Measurements from ENCODE around the gene ETV7.

The ETV7 gene

DNA sequence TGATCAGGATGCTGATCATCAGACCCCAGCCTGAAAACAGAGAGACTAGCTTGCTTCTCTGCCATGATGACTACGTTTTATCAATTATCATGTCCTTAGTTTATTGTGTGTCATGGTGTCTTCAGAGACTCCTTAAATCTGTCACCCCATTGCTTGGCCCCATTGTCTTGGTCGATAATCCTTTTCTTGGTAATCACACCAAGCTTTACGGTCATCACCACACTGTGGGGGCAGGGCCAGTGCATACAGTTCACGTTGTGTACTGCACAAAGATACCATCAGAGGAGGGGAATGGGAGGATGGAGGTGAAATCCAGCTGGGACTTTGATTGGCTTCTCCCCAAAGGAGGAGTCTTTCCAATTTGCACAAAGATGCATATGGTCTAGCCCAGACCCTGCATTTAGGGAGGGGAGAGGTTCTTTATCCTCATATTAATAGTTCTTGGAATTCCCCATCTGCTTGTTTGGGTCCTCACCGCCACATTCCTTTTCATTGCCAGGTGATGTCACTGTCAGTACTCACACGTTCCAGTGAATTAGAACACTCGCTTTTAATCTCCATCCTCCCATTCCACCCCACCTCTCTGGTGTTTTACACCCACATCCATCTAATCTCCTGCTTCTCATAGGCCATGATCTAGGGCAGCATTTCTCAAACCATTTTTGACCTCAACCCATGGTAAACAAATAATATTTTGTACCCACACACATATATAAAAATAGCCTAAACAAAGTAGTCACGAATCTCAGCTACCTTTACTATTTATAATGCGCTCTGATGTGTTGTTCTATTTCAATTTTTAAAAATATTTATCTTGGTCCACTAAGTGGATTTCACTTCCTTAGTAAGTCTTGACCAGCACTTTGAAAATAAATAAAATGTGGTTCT, 5.7 kb downstream of the ETV7 start:
- H3K36me3 ChIP-seq (ENCODE audit: control insufficient read depth, insufficient read depth, low read length): no peaks in the 10 kb centered on the region
- no peak overlapping the region for H3K9ac ChIP-seq (ENCODE audit: low read length)
- no peaks in the 10 kb centered on the region for H3K27me3 ChIP-seq (ENCODE audit: control insufficient read depth, insufficient read depth, low read length)
- no peak overlapping the region for H3K4me3 ChIP-seq (ENCODE audit: low read length)
- no peak overlapping the region for H3K27ac ChIP-seq (ENCODE audit: low read depth, low read length)
- H3K4me1 ChIP-seq (ENCODE audit: control insufficient read depth, insufficient read depth, low read length): no peaks in the 10 kb centered on the region

- Histone ChIP-seq H3K4me1 (ENCODE audit: control insufficient read depth, insufficient read depth, low read length) (no peaks in the 10 kb centered on the region), H3K27me3 (ENCODE audit: control insufficient read depth, insufficient read depth, low read length) (no peaks in the 10 kb centered on the region), H3K27ac (ENCODE audit: low read depth, low read length) (no peak overlapping the region), H3K36me3 (ENCODE audit: control insufficient read depth, insufficient read depth, low read length) (no peaks in the 10 kb centered on the region), H3K9ac (ENCODE audit: low read length) (no peak overlapping the region), H3K4me3 (ENCODE audit: low read length) (no peak overlapping the region)
Observed at GRCh38 chr6:36380166-36380565, 7.3 kb downstream of the ETV7 start.

DNA sequence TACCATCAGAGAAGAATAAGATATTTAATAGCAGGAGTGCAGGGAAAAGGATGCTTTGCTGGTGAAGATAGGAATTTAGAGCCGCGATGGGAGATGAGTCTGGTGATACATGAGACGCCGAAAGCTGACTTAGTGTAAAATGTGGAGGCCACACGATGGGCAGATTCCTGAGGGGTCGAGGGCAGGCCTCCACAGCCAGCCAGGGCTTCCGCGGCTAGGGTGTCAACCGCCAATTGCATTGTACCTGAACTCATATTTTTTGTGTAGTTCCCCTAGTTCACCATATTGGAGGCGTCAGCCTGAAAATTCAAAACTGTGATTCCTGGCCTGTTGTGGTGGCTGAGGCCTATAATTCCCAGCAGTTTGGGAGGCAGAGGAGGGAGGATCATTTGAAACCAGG, 8.5 kb downstream of the ETV7 start:
- H3K36me3 ChIP-seq (ENCODE audit: control insufficient read depth, insufficient read depth, low read length): no peaks in the 10 kb centered on the region
- H3K9ac ChIP-seq (ENCODE audit: low read length): no peak overlapping the region
- no peaks in the 10 kb centered on the region for H3K4me1 ChIP-seq (ENCODE audit: control insufficient read depth, insufficient read depth, low read length)
- H3K27me3 ChIP-seq (ENCODE audit: control insufficient read depth, insufficient read depth, low read length): no peaks in the 10 kb centered on the region
- H3K4me3 ChIP-seq (ENCODE audit: low read length): no peak overlapping the region
- no peak overlapping the region for H3K27ac ChIP-seq (ENCODE audit: low read depth, low read length)

DNA sequence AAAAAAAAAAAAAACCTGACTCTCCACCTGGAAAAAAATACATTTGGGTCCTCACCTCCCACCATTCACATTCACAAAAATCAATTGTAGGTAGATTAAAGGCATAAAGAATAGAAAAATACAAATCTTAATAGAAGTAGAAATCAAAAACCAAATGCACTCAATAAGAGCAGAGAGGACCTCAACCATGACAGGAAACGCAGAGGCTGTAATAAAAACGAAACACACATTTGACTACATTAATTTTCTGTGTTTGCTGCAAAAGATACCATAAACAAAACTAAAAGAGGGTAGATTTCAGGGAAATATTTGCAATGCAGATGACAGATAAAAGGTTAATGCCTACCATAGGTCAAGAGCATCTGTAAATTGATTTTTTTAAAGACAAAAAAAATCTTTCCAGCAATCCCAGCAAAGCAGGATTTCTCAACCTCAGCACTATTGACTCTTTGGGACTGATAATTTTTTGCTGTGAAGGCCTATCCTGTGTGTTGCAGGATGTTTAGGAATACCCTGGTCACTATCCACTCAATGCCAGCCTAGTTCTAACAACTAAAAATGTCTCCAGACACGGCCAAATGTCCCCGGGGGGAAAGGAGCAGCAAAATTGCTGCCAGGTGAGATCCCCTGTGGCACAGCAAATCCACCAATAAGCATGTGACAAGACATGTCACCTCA, 9.1 kb downstream of the ETV7 start:
- Histone ChIP-seq H3K4me1 (ENCODE audit: control insufficient read depth, insufficient read depth, low read length) (no peaks in the 10 kb centered on the region), H3K36me3 (ENCODE audit: control insufficient read depth, insufficient read depth, low read length) (no peaks in the 10 kb centered on the region), H3K27me3 (ENCODE audit: control insufficient read depth, insufficient read depth, low read length) (no peaks in the 10 kb centered on the region), H3K9ac (ENCODE audit: low read length) (no peak overlapping the region), H3K4me3 (ENCODE audit: low read length) (no peak overlapping the region), H3K27ac (ENCODE audit: low read depth, low read length) (no peak overlapping the region)

GRCh38 chr6:36377594-36377993, 9.9 kb downstream of the ETV7 start:
- Histone ChIP-seq H3K4me1 (ENCODE audit: control insufficient read depth, insufficient read depth, low read length) (no peaks in the 10 kb centered on the region), H3K36me3 (ENCODE audit: control insufficient read depth, insufficient read depth, low read length) (no peaks in the 10 kb centered on the region), H3K4me3 (ENCODE audit: low read length) (no peak overlapping the region), H3K27me3 (ENCODE audit: control insufficient read depth, insufficient read depth, low read length) (no peaks in the 10 kb centered on the region), H3K27ac (ENCODE audit: low read depth, low read length) (no peak overlapping the region), H3K9ac (ENCODE audit: low read length) (no peak overlapping the region)

GRCh38 chr6:36376742-36377141, 10.7 kb downstream of the ETV7 start:
- Histone ChIP-seq H3K36me3 (ENCODE audit: control insufficient read depth, insufficient read depth, low read length) (no peaks in the 10 kb centered on the region), H3K4me1 (ENCODE audit: control insufficient read depth, insufficient read depth, low read length) (no peaks in the 10 kb centered on the region), H3K27me3 (ENCODE audit: control insufficient read depth, insufficient read depth, low read length) (no peaks in the 10 kb centered on the region), H3K27ac (ENCODE audit: low read depth, low read length) (no peak overlapping the region), H3K4me3 (ENCODE audit: low read length) (no peak overlapping the region), H3K9ac (ENCODE audit: low read length) (no peak overlapping the region)

DNA sequence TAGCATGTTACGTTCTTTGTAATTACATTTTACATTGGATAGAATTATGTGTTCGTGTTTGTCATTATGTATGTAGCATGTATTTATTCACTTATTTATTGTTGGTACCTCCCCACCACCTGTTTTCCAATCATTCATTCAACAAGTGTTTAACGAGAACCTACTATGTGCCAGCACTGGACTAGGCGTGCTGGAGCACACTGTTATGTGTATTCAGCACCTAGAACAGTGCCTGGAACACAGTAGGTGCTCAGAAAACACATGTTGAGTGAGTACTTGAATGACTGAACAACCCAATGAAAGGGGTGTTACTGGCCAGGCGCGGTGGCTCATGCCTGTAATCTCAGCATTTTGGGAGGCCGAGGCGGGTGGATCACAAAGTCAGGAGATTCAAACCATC, 11.3 kb downstream of the ETV7 start:
- no peak overlapping the region for H3K4me3 ChIP-seq (ENCODE audit: low read length)

GRCh38 chr6:36375644-36376155, 11.8 kb downstream of the ETV7 start:
- no peaks in the 10 kb centered on the region for H3K27me3 ChIP-seq (ENCODE audit: control insufficient read depth, insufficient read depth, low read length)
- H3K36me3 ChIP-seq (ENCODE audit: control insufficient read depth, insufficient read depth, low read length): no peaks in the 10 kb centered on the region
- H3K4me1 ChIP-seq (ENCODE audit: control insufficient read depth, insufficient read depth, low read length): no peaks in the 10 kb centered on the region
- H3K9ac ChIP-seq (ENCODE audit: low read length): no peak overlapping the region
- no peak overlapping the region for H3K4me3 ChIP-seq (ENCODE audit: low read length)
- H3K27ac ChIP-seq (ENCODE audit: low read depth, low read length): no peak overlapping the region

More for the DNA sequence above, 11.3 kb downstream of the ETV7 start:
- no peak overlapping the region for H3K9ac ChIP-seq (ENCODE audit: low read length)
- H3K27me3 ChIP-seq (ENCODE audit: control insufficient read depth, insufficient read depth, low read length): no peaks in the 10 kb centered on the region
- no peaks in the 10 kb centered on the region for H3K4me1 ChIP-seq (ENCODE audit: control insufficient read depth, insufficient read depth, low read length)
- no peak overlapping the region for H3K27ac ChIP-seq (ENCODE audit: low read depth, low read length)
- H3K36me3 ChIP-seq (ENCODE audit: control insufficient read depth, insufficient read depth, low read length): no peaks in the 10 kb centered on the region

DNA sequence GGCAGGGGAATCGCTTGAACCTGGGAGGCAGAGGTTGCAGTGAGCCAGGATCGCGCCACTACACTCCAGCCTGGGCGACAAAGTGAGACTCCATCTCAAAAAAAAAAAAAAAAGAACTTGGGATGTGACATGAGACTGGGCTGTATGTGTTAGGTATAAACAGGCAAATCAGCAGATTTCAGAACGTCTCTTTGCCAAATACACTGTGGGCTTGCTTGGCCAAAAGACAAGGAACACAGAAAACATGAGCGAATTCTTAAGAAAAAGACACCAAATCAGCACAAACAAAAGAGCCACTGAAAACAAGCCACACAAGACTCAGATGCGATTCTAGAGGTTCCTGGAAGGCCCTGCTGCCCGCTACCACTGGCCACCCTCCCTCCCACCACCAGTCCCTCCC, 12.5 kb downstream of the ETV7 start:
- no peaks in the 10 kb centered on the region for H3K36me3 ChIP-seq (ENCODE audit: control insufficient read depth, insufficient read depth, low read length)
- H3K27me3 ChIP-seq (ENCODE audit: control insufficient read depth, insufficient read depth, low read length): no peaks in the 10 kb centered on the region
- H3K27ac ChIP-seq (ENCODE audit: low read depth, low read length): no peak overlapping the region
- no peaks in the 10 kb centered on the region for H3K4me1 ChIP-seq (ENCODE audit: control insufficient read depth, insufficient read depth, low read length)
- H3K4me3 ChIP-seq (ENCODE audit: low read length): no peak overlapping the region
- no peak overlapping the region for H3K9ac ChIP-seq (ENCODE audit: low read length)

GRCh38 chr6:36374194-36374593, 13.3 kb downstream of the ETV7 start:
- Histone ChIP-seq H3K4me3 (ENCODE audit: low read length) (no peak overlapping the region), H3K9ac (ENCODE audit: low read length) (no peak overlapping the region), H3K27ac (ENCODE audit: low read depth, low read length) (no peak overlapping the region), H3K4me1 (ENCODE audit: control insufficient read depth, insufficient read depth, low read length) (no peaks in the 10 kb centered on the region), H3K27me3 (ENCODE audit: control insufficient read depth, insufficient read depth, low read length) (no peaks in the 10 kb centered on the region), H3K36me3 (ENCODE audit: control insufficient read depth, insufficient read depth, low read length) (no peaks in the 10 kb centered on the region)

- H3K4me1 ChIP-seq (ENCODE audit: control insufficient read depth, insufficient read depth, low read length): no peaks in the 10 kb centered on the region
- H3K36me3 ChIP-seq (ENCODE audit: control insufficient read depth, insufficient read depth, low read length): no peaks in the 10 kb centered on the region
- no peak overlapping the region for H3K4me3 ChIP-seq (ENCODE audit: low read length)
- H3K27me3 ChIP-seq (ENCODE audit: control insufficient read depth, insufficient read depth, low read length): no peaks in the 10 kb centered on the region
- no peak overlapping the region for H3K27ac ChIP-seq (ENCODE audit: low read depth, low read length)
- H3K9ac ChIP-seq (ENCODE audit: low read length): no peak overlapping the region
Observed at GRCh38 chr6:36373368-36374019, 14.0 kb downstream of the ETV7 start.

DNA sequence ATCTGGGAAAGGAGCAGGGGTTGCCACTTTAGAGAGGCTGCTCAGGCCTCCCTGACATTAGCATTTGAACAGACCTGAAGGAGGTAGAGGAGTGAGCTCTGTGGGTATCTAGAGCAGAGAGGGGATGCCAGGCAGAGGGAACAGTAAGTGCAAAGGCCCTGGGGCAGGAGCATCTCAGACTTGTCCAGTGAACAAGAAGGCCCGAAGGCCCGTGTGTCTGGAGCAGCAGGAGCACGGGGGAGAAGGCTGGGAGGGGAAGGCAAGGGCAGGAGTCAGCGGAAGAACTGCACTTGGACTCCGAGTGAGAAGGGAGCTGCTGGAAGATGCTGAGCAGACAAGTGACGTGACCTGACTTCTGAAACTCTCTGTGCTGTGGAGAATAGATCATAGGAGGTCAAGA, 15.4 kb downstream of the ETV7 start:
- Histone ChIP-seq H3K4me1 (ENCODE audit: control insufficient read depth, insufficient read depth, low read length) (no peaks in the 10 kb centered on the region), H3K36me3 (ENCODE audit: control insufficient read depth, insufficient read depth, low read length) (no peaks in the 10 kb centered on the region), H3K4me3 (ENCODE audit: low read length) (no peak overlapping the region), H3K27ac (ENCODE audit: low read depth, low read length) (no peak overlapping the region), H3K27me3 (ENCODE audit: control insufficient read depth, insufficient read depth, low read length) (no peaks in the 10 kb centered on the region), H3K9ac (ENCODE audit: low read length) (no peak overlapping the region)
